Measurements from ENCODE around the gene SUGP1. TPM values are rescaled to one million over a fixed set of nuclear protein-coding genes. Genes with fewer than 3 reads are reported as not detected.

Gene SUGP1
- total RNA-seq, 1 experiment from 2014 or later: 81.3 TPM

- Mint-ChIP-seq H3K36me3 (peaks cover 1% of the 10 kb centered on the region; the same call in 1 of the 2 replicates), H3K9me3 (peaks cover 20% of the 10 kb centered on the region), H3K4me3 (no peak overlapping the region), H3K4me1 (no peaks in the 10 kb centered on the region; the same call in 1 of the 2 replicates), H3K27ac (no peak overlapping the region), H3K27me3 (ENCODE audit: low read depth) (peaks cover 39% of the 10 kb centered on the region)
- POLR2A ChIA-PET: interaction anchor here (0.7 kb wide), 1 partner anchor 20 kb away, joined by 3 read pairs; no protein-coding TSS in a partner anchor
- CTCF ChIA-PET: interaction anchor here (0.6 to 1.4 kb wide), 6 partner anchors 25 to 278 kb away, joined by 3 to 4 read pairs (median 3); no protein-coding TSS in a partner anchor
- ATAC-seq (no peak), DNase-seq (ENCODE audit: low spot score) (no peak)
- TF ChIP-seq SOX15 (CRISPR knock-in tag; IDR thresholded peaks at IDR 0.05): no peak
- no peak for TF ChIP-seq USF2 (CRISPR knock-in tag; IDR thresholded peaks at IDR 0.05)
- TF ChIP-seq E2F4 (CRISPR knock-in tag; IDR thresholded peaks at IDR 0.05; ENCODE audit: borderline replicate concordance, low read depth): no peak
- TF ChIP-seq NFE2L1 (CRISPR knock-in tag; IDR thresholded peaks at IDR 0.05): no peak
- no peak for TF ChIP-seq JAZF1 (CRISPR knock-in tag; IDR thresholded peaks at IDR 0.05)
- no peak for TF ChIP-seq CREM (CRISPR knock-in tag; IDR thresholded peaks at IDR 0.05)
- no peak for TF ChIP-seq MXD4 (CRISPR knock-in tag; IDR thresholded peaks at IDR 0.05; ENCODE audit: borderline replicate concordance)
- no peak for TF ChIP-seq TEAD1 (CRISPR knock-in tag; IDR thresholded peaks at IDR 0.05)
- no peak for TF ChIP-seq FOXP4 (CRISPR knock-in tag; IDR thresholded peaks at IDR 0.05)
- no peak for TF ChIP-seq ATF1 (CRISPR knock-in tag; IDR thresholded peaks at IDR 0.05)
- TF ChIP-seq MLX (CRISPR knock-in tag; IDR thresholded peaks at IDR 0.05): no peak
- no peak for TF ChIP-seq ZSCAN18 (CRISPR knock-in tag; IDR thresholded peaks at IDR 0.05)
- no peak for TF ChIP-seq FOXP1 (CRISPR knock-in tag; IDR thresholded peaks at IDR 0.05; ENCODE audit: borderline replicate concordance)
- TF ChIP-seq IRF2 (CRISPR knock-in tag; IDR thresholded peaks at IDR 0.05; ENCODE audit: borderline replicate concordance, low read depth): no peak
- TF ChIP-seq ZNF232 (CRISPR knock-in tag; IDR thresholded peaks at IDR 0.05): no peak
- no peak for TF ChIP-seq JUN (CRISPR knock-in tag; IDR thresholded peaks at IDR 0.05)
- no peak for TF ChIP-seq TEAD4 (CRISPR knock-in tag; IDR thresholded peaks at IDR 0.05)
Measured at GRCh38 chr19:19230999-19231398, 89.3 kb downstream of the SUGP1 start.

GRCh38 chr19:19229701-19230100 lies 90.6 kb downstream of the SUGP1 start:
- no peak for ATAC-seq
- POLR2A ChIA-PET: no interaction called here
- no peaks in the 10 kb centered on the region for H3K36me3 Mint-ChIP-seq
- no peak for DNase-seq (ENCODE audit: low spot score)
- CTCF ChIA-PET: interaction anchor here (0.8 to 1.0 kb wide), 3 partner anchors 44 to 113 kb away, joined by 3 to 4 read pairs (median 4); no protein-coding TSS in a partner anchor
- no peak overlapping the region for H3K27ac Mint-ChIP-seq
- H3K4me1 Mint-ChIP-seq: peaks cover 2% of the 10 kb centered on the region
- no peak overlapping the region for H3K4me3 Mint-ChIP-seq
- peaks cover 49% of the 10 kb centered on the region for H3K27me3 Mint-ChIP-seq (ENCODE audit: low read depth)
- peaks cover 14% of the 10 kb centered on the region for H3K9me3 Mint-ChIP-seq
- no peak for TF ChIP-seq PRRX2 (CRISPR knock-in tag; IDR thresholded peaks at IDR 0.05)
- no peak for TF ChIP-seq ZNF281 (CRISPR knock-in tag; IDR thresholded peaks at IDR 0.05)
- TF ChIP-seq ATF2 (CRISPR knock-in tag; IDR thresholded peaks at IDR 0.05; ENCODE audit: borderline replicate concordance, low read depth): no peak
- no peak for TF ChIP-seq ZNF138 (CRISPR knock-in tag; conservative IDR thresholded peaks at IDR 0.05)
- TF ChIP-seq OVOL2 (CRISPR knock-in tag; IDR thresholded peaks at IDR 0.05; ENCODE audit: borderline replicate concordance): no peak
- no peak for TF ChIP-seq E2F5 (CRISPR knock-in tag; IDR thresholded peaks at IDR 0.05)
- no peak for TF ChIP-seq ZNF232 (CRISPR knock-in tag; IDR thresholded peaks at IDR 0.05)
- no peak for TF ChIP-seq GRHL2 (CRISPR knock-in tag; IDR thresholded peaks at IDR 0.05; ENCODE audit: insufficient replicate concordance, severe bottlenecking)
- TF ChIP-seq KAT7 (CRISPR knock-in tag; IDR thresholded peaks at IDR 0.05; ENCODE audit: borderline replicate concordance): no peak
